Measurements from ENCODE around the gene DVL2. TPM values are rescaled to one million over a fixed set of nuclear protein-coding genes. Genes with fewer than 3 reads are reported as not detected.
A peak's percentile ranks its signal among the peaks of the same experiment; 100 is the strongest.

DVL2 gene
- total RNA-seq, 1 experiment from 2014 or later = 82.9 TPM

GRCh38 chr17:7283471-7284216 lies 49.3 kb upstream of the DVL2 start:
- H3K27ac ChIP-seq (ENCODE audit: insufficient read length, low read depth, low read length) = no peak overlapping the region
- H3K23me2 ChIP-seq (ENCODE audit: insufficient read length, low read depth, low read length, poor library complexity, severe bottlenecking) = peaks cover 12% of the 10 kb centered on the region
- H3K9ac ChIP-seq (ENCODE audit: extremely low read depth, insufficient read length, low read length) = no peak overlapping the region
- H4K5ac ChIP-seq (ENCODE audit: insufficient read length, low read depth, low read length) = no peak overlapping the region
- no peak overlapping the region for H2BK120ac ChIP-seq (ENCODE audit: low read depth, low read length, poor library complexity, severe bottlenecking)
- no peak overlapping the region for H2BK15ac ChIP-seq (ENCODE audit: low read depth, low read length)
- H3K56ac ChIP-seq (ENCODE audit: insufficient read length, low read depth, low read length) = no peak overlapping the region
- H2BK12ac ChIP-seq (ENCODE audit: insufficient read length, low read depth, low read length) = no peak overlapping the region
- no peak overlapping the region for H3T11ph ChIP-seq (ENCODE audit: low read length)
- H3K27me3 Mint-ChIP-seq (ENCODE audit: low read depth) = peaks cover 13% of the 10 kb centered on the region
- H2AFZ ChIP-seq (ENCODE audit: low read length) = no peak overlapping the region
- H3K14ac ChIP-seq (ENCODE audit: insufficient read depth, low read length) = no peak overlapping the region; the same call in 1 of the 2 replicates
- H3K27ac Mint-ChIP-seq = no peak overlapping the region
- peaks cover 4% of the 10 kb centered on the region; the same call in 1 of the 2 replicates for H3K4me1 ChIP-seq (ENCODE audit: insufficient read depth, low read length)
- peaks cover 2 to 25% (median 11%) of the 10 kb centered on the region in 3 experiments; a peak in 5 of 7 replicates for H3K36me3 Mint-ChIP-seq (ENCODE audit: insufficient read depth in 1 of 3, low read depth in 3 of 3)
- peak overlapping the region; percentile 25 to 92; a peak in 3 of 5 replicates for H3K4me3 Mint-ChIP-seq
- no peak overlapping the region for H2BK20ac ChIP-seq (ENCODE audit: low read depth, low read length, poor library complexity, severe bottlenecking)
- no peak overlapping the region for H3K4ac ChIP-seq (ENCODE audit: low read depth, low read length)
- no peaks in the 10 kb centered on the region for H3K9me3 ChIP-seq (ENCODE audit: control insufficient read depth, low read depth, low read length)
- no peak overlapping the region for H2AK5ac ChIP-seq (ENCODE audit: insufficient read length, low read length)
- no peaks in the 10 kb centered on the region for H3K9me3 Mint-ChIP-seq
- H3K27me3 ChIP-seq (ENCODE audit: insufficient read depth, low read length) = no peaks in the 10 kb centered on the region
- H4K8ac ChIP-seq (replicated peaks; ENCODE audit: insufficient read length, low read depth, low read length) = no peak overlapping the region
- H3K18ac ChIP-seq (ENCODE audit: insufficient read length, low read depth, low read length) = no peak overlapping the region
- no peak overlapping the region for H3K4me2 ChIP-seq (ENCODE audit: insufficient read depth, insufficient read length, low read length)
- no peak for TF ChIP-seq CTCF (conservative IDR thresholded peaks at IDR 0.05)
- no peak for DNase-seq
- H3K79me1 ChIP-seq (ENCODE audit: insufficient read depth, low read depth, low read length, poor library complexity, severe bottlenecking) = no peaks in the 10 kb centered on the region
- no peak overlapping the region for H3K23ac ChIP-seq (ENCODE audit: insufficient read length, low read depth, low read length)
- H4K91ac ChIP-seq (ENCODE audit: insufficient read length, low read depth, low read length) = no peak overlapping the region
- whole genome bisulfite sequencing (ENCODE audit: extremely low coverage, insufficient read length, low lambda C conversion rate) = no CpG with 5 or more reads among the region's 18 CpGs
- H3K4me1 Mint-ChIP-seq = peaks cover 16 to 23% of the 10 kb centered on the region in 2 experiments
- H4K20me1 ChIP-seq (ENCODE audit: control insufficient read depth, insufficient read depth, insufficient read length) = no peaks in the 10 kb centered on the region
- no peaks in the 10 kb centered on the region for H3K79me2 ChIP-seq (ENCODE audit: insufficient read depth, low read length)
- no peak overlapping the region for H2BK5ac ChIP-seq (ENCODE audit: insufficient read length, low read length)

All from H9 (cell line).